B cell (primary cell): Measurements from ENCODE around the gene KIAA1217. TPM values are rescaled to one million over a fixed set of nuclear protein-coding genes. Genes with fewer than 3 reads are reported as not detected.

Experiments
- ATAC-seq: fragments of 200-7000 bp; cut with Tn5 transposase; one replicate; pipeline ENCODE4 v1.10.0; 2021; ENCODE audit warnings: low read depth, mild to moderate bottlenecking, moderate number of reproducible peaks, moderate library complexity
- CTCF ChIA-PET: fragments of 350-600 bp; sonication (Branson Sonifier 250); formaldehyde crosslinking; loops from one replicate; lab custom pipeline; 2021; ENCODE audit warnings: antibody characterized with exemption, inconsistent platforms; lab: Charles Lee
- POLR2A ChIA-PET: fragments of 350-600 bp; sonication (Branson Sonifier 250); formaldehyde crosslinking; loops from one replicate; lab custom pipeline; 2021; ENCODE audit warnings: antibody characterized with exemption; lab: Charles Lee
- DNase-seq: peaks from one replicate; pipeline ENCODE4 v3.0.0; 2013
- H2AFZ ChIP-seq: 2 replicates; pipeline ENCODE4 v1.6.1; 2012; ENCODE audit warnings: mild to moderate bottlenecking, low read depth, low read length; ENCODE audit not compliant: insufficient read depth, poor library complexity, severe bottlenecking
- H3K27ac ChIP-seq, 2 donors: 1 replicate in 1 of 2; 2 replicates in 1 of 2; pipeline ENCODE4 v1.5.1; 2012 to 2013; ENCODE audit warnings: low read length in 2 of 2, mild to moderate bottlenecking in 2 of 2, moderate library complexity in 1 of 2
- H3K27me3 ChIP-seq, 4 experiments: fragments of 200-600 bp in 1 of 4; sonication (generic) in 1 of 4; replicated peaks in 1 of 4; 1 replicate in 2 of 4; 2 replicates in 2 of 4; pipeline versions ENCODE4 v1.6.1 to v1.7.0; 2013 to 2016; ENCODE audit warnings: low read length in 3 of 4, mild to moderate bottlenecking in 2 of 4, mixed read lengths in 1 of 4, moderate library complexity in 1 of 4; ENCODE audit not compliant: insufficient read depth in 4 of 4, control insufficient read depth in 3 of 4; ENCODE audit errors: control extremely low read depth in 1 of 4
- H3K36me3 ChIP-seq, 2 experiments: replicated peaks in 1 of 2; 1 replicate in 1 of 2; 2 replicates in 1 of 2; pipeline versions ENCODE4 v1.6.1 to v1.7.1; 2013; ENCODE audit warnings: low read length in 1 of 2; ENCODE audit not compliant: insufficient read depth in 2 of 2, control insufficient read depth in 1 of 2; ENCODE audit errors: control extremely low read depth in 1 of 2, extremely low read depth in 1 of 2
- H3K4me1 ChIP-seq, 2 donors: fragments of 200-600 bp in 1 of 2; sonication (generic) in 1 of 2; 1 replicate in 1 of 2; 2 replicates in 1 of 2; pipeline versions ENCODE4 v1.5.1 to v1.6.1; 2013 to 2017; ENCODE audit warnings: low read length in 2 of 2; ENCODE audit not compliant: control insufficient read depth in 2 of 2, insufficient read depth in 2 of 2
- H3K4me2 ChIP-seq: replicated peaks from 2 replicates; pipeline ENCODE3; 2012; ENCODE audit warnings: mild to moderate bottlenecking, low read depth, low read length; ENCODE audit not compliant: poor library complexity, severe bottlenecking
- H3K4me3 ChIP-seq, 5 experiments: fragments of 200-600 bp in 1 of 5; sonication (generic) in 1 of 5; 1 replicate in 3 of 5; 2 replicates in 2 of 5; pipeline versions ENCODE4 v1.5.1 to v1.7.0; 2011 to 2016; ENCODE audit warnings: low read length in 4 of 5, mild to moderate bottlenecking in 4 of 5, low read depth in 2 of 5, control low read depth in 1 of 5, moderate library complexity in 1 of 5; ENCODE audit not compliant: insufficient read depth in 1 of 5; ENCODE audit errors: control extremely low read depth in 1 of 5, extremely low read depth in 1 of 5
- H3K79me2 ChIP-seq: fragments of 200-600 bp; sonication (generic); one replicate; pipeline ENCODE4 v1.6.0; 2016; ENCODE audit warnings: low read length; ENCODE audit not compliant: control insufficient read depth, insufficient read depth
- H3K9ac ChIP-seq: fragments of 200-600 bp; sonication (generic); 2 replicates; pipeline ENCODE4 v1.6.1; 2017; ENCODE audit warnings: mild to moderate bottlenecking, low read length, moderate library complexity
- H3K9me3 ChIP-seq, 3 donors: one replicate each; pipeline versions ENCODE4 v1.6.1 to v1.7.1; 2013; ENCODE audit warnings: low read length in 2 of 3; ENCODE audit not compliant: control insufficient read depth in 2 of 3, insufficient read depth in 1 of 3; ENCODE audit errors: control extremely low read depth in 1 of 3
- H4K20me1 ChIP-seq: 2 replicates; pipeline ENCODE4 v1.6.0; 2012; ENCODE audit warnings: mild to moderate bottlenecking, low read length; ENCODE audit not compliant: insufficient read depth, control insufficient read depth, poor library complexity, severe bottlenecking
- H3K27ac Mint-ChIP-seq: one replicate; pipeline ENCODE4 v1.8.0; 2021; ENCODE audit warnings: mixed read lengths
- H3K27me3 Mint-ChIP-seq: one replicate; pipeline ENCODE4 v1.8.0; 2021; ENCODE audit warnings: mixed read lengths
- H3K4me1 Mint-ChIP-seq: one replicate; pipeline ENCODE4 v1.8.0; 2021; ENCODE audit warnings: mixed read lengths
- H3K4me3 Mint-ChIP-seq: one replicate; pipeline ENCODE4 v1.8.0; 2021; ENCODE audit warnings: mixed read lengths
- H3K9me3 Mint-ChIP-seq: one replicate; pipeline ENCODE4 v1.8.0; 2022; ENCODE audit warnings: mixed read lengths; ENCODE audit not compliant: insufficient read depth
- EZH2 ChIP-seq: IDR thresholded peaks from 2 replicates; pipeline ENCODE4 v1.6.1; 2012; ENCODE audit warnings: borderline replicate concordance, low read depth, mild to moderate bottlenecking, moderate library complexity, low read length; ENCODE audit not compliant: insufficient read depth, poor library complexity, severe bottlenecking
- WGBS: methylation state at CpG from one replicate; pipeline ENCODE4 v1.1.5; 2013; ENCODE audit warnings: missing lambda C conversion rate; ENCODE audit not compliant: insufficient coverage; 5-methylcytosine and 5-hydroxymethylcytosine counted together
- intact Hi-C: fragments of 100-400 bp; cut with micrococcal nuclease; formaldehyde crosslinking; loops from one replicate; pipeline ENCODE4 v1.10.0; 2022
- polyA plus RNA-seq: library from polyadenylated mRNA; depleted of rRNA; stranded (reverse); fragments of >200 nt; gene quantifications from 2 replicates; pipeline ENCODE4 v1.2.3, GENCODE V29; 2012
- total RNA-seq, 2 donors: library from RNA; stranded (reverse); fragments of 120-200 nt in 1 of 2; gene quantifications; 1 replicate in 1 of 2; 2 replicates in 1 of 2; pipeline versions ENCODE4 v1.2.3 to v1.2.4, GENCODE V29; 2013 to 2022
- TF ChIP-seq, protein P1 (sequence below): fragments of 200-600 bp; IDR thresholded peaks from one replicate; pipeline ENCODE4 v1.8.0; 2022; ENCODE audit warnings: antibody characterized with exemption, mild to moderate bottlenecking

Gene KIAA1217
- total and polyA plus RNA-seq, 2 donors (not counting 1 experiment from before 2014, with no cell fraction given): 0.67 TPM; not detected in 1

DNA sequence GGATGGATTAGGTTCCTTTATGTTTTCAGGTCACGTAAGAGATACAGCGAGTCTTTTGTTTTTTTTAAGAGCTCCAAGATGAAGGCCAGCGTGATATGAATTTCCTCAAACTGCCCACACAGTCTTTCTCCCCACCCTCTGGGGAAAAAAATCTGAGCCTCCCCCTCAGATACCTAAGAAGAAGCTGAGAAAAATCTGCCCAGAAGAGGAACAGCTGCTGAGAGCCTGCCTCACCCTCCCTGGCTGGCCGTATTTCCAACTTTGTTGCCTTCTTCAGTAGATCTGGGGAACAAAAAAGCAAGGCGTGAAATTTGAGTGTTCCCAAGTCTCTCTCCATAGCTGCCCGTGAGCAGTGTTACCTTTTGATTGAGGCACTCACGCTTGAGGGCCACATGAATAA, 208.1 kb downstream of the KIAA1217 start:
- no peak overlapping the region for H3K27ac ChIP-seq
- H4K20me1 ChIP-seq: no peaks in the 10 kb centered on the region
- peaks cover 2% of the 10 kb centered on the region for H3K9me3 Mint-ChIP-seq
- no peaks in the 10 kb centered on the region for H3K79me2 ChIP-seq
- no peak overlapping the region for H3K4me3 Mint-ChIP-seq
- POLR2A ChIA-PET: no interaction called here
- no peaks in the 10 kb centered on the region for H3K4me1 ChIP-seq
- no peaks in the 10 kb centered on the region for H3K27me3 ChIP-seq
- H3K4me3 ChIP-seq: no peak overlapping the region
- CTCF ChIA-PET: no interaction called here
- WGBS: 72% methylated on average over 5 of the region's 7 CpGs
- no peaks in the 10 kb centered on the region for H3K36me3 ChIP-seq
- H3K4me1 Mint-ChIP-seq: no peaks in the 10 kb centered on the region
- ATAC-seq (no peak), DNase-seq (no peak)
- H3K27ac Mint-ChIP-seq: no peak overlapping the region
- H2AFZ ChIP-seq: no peak overlapping the region
- intact Hi-C loops: no loop called here
- no peaks in the 10 kb centered on the region for H3K27me3 Mint-ChIP-seq
- no peak for TF ChIP-seq EZH2
- TF ChIP-seq, protein P1, sequence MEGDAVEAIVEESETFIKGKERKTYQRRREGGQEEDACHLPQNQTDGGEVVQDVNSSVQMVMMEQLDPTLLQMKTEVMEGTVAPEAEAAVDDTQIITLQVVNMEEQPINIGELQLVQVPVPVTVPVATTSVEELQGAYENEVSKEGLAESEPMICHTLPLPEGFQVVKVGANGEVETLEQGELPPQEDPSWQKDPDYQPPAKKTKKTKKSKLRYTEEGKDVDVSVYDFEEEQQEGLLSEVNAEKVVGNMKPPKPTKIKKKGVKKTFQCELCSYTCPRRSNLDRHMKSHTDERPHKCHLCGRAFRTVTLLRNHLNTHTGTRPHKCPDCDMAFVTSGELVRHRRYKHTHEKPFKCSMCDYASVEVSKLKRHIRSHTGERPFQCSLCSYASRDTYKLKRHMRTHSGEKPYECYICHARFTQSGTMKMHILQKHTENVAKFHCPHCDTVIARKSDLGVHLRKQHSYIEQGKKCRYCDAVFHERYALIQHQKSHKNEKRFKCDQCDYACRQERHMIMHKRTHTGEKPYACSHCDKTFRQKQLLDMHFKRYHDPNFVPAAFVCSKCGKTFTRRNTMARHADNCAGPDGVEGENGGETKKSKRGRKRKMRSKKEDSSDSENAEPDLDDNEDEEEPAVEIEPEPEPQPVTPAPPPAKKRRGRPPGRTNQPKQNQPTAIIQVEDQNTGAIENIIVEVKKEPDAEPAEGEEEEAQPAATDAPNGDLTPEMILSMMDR: no peak
- H3K4me2 ChIP-seq: no peak overlapping the region
- H3K9me3 ChIP-seq: peaks cover 0 to 7% (median 0%) of the 10 kb centered on the region in 3 donors
- H3K9ac ChIP-seq: no peak overlapping the region

DNA sequence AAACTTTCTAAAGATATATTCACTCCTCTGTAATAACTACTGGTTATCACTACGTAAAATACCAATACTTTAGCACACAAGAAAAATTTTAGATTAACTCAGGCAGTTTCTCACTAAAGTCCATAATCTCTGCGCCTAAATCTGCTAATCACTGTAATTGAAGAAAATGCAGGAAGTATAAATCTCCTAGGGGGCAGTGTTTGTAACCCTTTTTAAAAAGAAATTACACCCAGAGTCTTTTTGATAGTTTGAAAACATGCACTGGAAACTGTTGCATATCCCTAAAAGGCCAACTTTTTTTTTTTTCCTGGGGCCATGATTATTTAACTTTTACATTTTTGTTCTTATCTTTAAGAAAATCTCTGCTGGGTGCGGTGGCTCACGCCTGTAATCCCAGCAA, 209.6 kb downstream of the KIAA1217 start:
- POLR2A ChIA-PET: no interaction called here
- 100% methylated on average over 1 of the region's 4 CpGs for WGBS
- H3K4me3 Mint-ChIP-seq: no peak overlapping the region

More for the DNA sequence above, 209.6 kb downstream of the KIAA1217 start:
- CTCF ChIA-PET: no interaction called here
- no peaks in the 10 kb centered on the region for H4K20me1 ChIP-seq
- intact Hi-C loops: no loop called here
- H3K9me3 ChIP-seq: peaks cover 0 to 14% (median 0%) of the 10 kb centered on the region in 3 donors
- ATAC-seq: no peak
- Mint-ChIP-seq H3K27me3 (no peaks in the 10 kb centered on the region), H3K27ac (no peak overlapping the region), H3K9me3 (peaks cover 2% of the 10 kb centered on the region), H3K4me1 (no peaks in the 10 kb centered on the region)
- no peak overlapping the region for H3K4me3 ChIP-seq
- TF ChIP-seq EZH2: no peak
- TF ChIP-seq, protein P1: no peak
- DNase-seq: no peak
- no peak overlapping the region for H3K27ac ChIP-seq
- H3K9ac ChIP-seq: no peak overlapping the region
- no peaks in the 10 kb centered on the region for H3K79me2 ChIP-seq
- H3K27me3 ChIP-seq: no peaks in the 10 kb centered on the region
- H3K36me3 ChIP-seq: no peaks in the 10 kb centered on the region
- H3K4me1 ChIP-seq: no peaks in the 10 kb centered on the region
- no peak overlapping the region for H2AFZ ChIP-seq
- no peak overlapping the region for H3K4me2 ChIP-seq
